Measurements from ENCODE around the gene COX7A2.

DNA sequence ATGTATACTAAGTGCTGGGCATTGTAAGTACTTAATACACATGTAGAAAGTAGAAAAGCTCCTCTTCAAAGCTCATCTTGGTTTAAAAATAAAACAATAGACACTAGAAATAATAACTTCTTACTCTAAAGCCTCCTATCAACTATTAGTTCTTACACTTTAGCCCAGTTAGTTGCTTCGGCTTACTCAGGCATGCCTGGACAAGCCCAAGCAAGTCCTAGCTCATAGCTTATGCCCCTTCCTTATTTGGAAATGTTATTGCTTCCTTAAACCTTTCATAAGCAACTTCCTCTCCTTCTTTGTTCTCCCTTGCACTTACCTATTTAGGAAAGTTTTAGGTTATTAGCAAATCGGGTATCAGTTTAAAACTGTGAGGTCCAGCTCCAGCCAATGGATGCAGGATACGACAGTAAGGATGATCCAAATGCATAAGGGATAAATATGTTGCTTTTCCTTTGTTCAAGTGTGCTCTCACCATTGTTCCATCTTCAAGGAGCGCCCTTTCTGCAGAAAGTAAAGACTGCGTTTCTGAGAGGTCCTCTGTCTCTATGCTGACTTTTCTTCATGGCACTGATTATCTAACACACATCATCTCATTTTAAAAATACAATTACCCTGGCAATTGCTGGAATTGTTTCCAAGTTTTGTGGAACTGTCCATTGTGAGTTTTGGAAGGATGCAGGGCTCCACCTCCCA is 28.7 kb upstream of the COX7A2 start:
- TF ChIP-seq, protein P1, sequence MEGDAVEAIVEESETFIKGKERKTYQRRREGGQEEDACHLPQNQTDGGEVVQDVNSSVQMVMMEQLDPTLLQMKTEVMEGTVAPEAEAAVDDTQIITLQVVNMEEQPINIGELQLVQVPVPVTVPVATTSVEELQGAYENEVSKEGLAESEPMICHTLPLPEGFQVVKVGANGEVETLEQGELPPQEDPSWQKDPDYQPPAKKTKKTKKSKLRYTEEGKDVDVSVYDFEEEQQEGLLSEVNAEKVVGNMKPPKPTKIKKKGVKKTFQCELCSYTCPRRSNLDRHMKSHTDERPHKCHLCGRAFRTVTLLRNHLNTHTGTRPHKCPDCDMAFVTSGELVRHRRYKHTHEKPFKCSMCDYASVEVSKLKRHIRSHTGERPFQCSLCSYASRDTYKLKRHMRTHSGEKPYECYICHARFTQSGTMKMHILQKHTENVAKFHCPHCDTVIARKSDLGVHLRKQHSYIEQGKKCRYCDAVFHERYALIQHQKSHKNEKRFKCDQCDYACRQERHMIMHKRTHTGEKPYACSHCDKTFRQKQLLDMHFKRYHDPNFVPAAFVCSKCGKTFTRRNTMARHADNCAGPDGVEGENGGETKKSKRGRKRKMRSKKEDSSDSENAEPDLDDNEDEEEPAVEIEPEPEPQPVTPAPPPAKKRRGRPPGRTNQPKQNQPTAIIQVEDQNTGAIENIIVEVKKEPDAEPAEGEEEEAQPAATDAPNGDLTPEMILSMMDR (IDR thresholded peaks at IDR 0.05): no peak
- TF ChIP-seq EZH2 (IDR thresholded peaks at IDR 0.05): no peak
- TF ChIP-seq EZH2phosphoT487 (IDR thresholded peaks at IDR 0.05): no peak

Data from neural progenitor cell (in vitro differentiated cells).